ENCODE data around the gene MCM7. TPM values are rescaled to one million over a fixed set of nuclear protein-coding genes. Genes with fewer than 3 reads are reported as not detected.

Gene MCM7
- total and polyA plus RNA-seq, 7 donors = 29.6 to 99.3 (median 34.2) TPM

GRCh38 chr7:100088095-100088620 is 13.0 kb downstream of the MCM7 start:
- TF ChIP-seq POLR2AphosphoS5 (IDR thresholded peaks at IDR 0.05) (no peak), POLR2A (IDR thresholded peaks at IDR 0.05) (no peak), CTCF (IDR thresholded peaks at IDR 0.05) (no peak), EP300 (IDR thresholded peaks at IDR 0.05) (no peak)
- peak overlapping the region; percentile 86 to 94 (median 88) for H3K27ac ChIP-seq
- WGBS, 2 donors = 70 to 80% methylated on average over 11 of the region's 11 CpGs
- H3K4me3 ChIP-seq = peak overlapping the region; percentile 54 to 91 (median 71)
- H3K4me1 ChIP-seq = peaks cover 0 to 51% (median 44%) of the 10 kb centered on the region in 4 donors
- H3K36me3 ChIP-seq = peaks cover 23 to 33% (median 27%) of the 10 kb centered on the region in 4 donors
- no peaks in the 10 kb centered on the region for H3K9me3 ChIP-seq
- no peak for DNase-seq
- intact Hi-C loops (cut with DNase I) = loop anchor here (1.0 to 10.0 kb wide), 3 partner anchors 12 to 173 kb away; partner anchors contain the start of genes MBLAC1 and TRIM4
- H3K27me3 ChIP-seq = no peaks in the 10 kb centered on the region

DNA sequence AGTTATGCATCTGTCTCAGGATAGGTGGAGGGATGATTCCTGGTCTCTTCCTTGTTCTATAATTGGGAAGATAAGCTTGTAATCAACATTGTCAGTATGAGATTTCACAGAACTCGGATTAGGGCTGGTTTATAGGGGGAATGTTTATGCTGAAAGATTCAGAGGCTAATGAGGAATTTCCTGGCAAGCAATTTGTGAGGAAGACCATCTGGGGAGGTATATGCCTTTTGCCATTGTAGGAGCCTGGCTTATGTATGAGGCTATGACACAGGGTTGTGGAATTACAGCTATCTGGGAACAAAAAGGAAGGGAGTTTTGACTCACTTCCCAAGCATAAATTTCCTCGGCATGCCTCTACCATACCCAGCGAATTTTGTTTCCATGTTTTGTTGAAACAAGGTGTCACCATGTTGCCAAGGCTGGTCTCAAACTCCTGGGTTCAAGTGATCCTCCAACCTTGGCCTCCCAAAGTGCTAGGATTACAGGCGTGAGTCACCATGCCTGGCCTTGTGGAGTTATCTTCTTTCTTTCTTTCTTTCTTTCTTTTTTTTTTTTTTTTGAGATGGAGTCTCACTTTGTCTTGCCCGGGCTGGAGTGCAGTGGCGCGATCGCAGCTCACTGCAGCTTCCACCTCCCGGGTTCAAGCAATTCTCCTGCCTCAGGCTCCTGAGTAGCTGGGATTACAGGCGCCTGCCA is 14.0 kb downstream of the MCM7 start:
- no peaks in the 10 kb centered on the region for H3K9me3 ChIP-seq
- 79 to 87% methylated on average over 10 of the region's 10 CpGs for WGBS, 2 donors
- DNase-seq = no peak
- no peaks in the 10 kb centered on the region for H3K27me3 ChIP-seq
- TF ChIP-seq EP300 (IDR thresholded peaks at IDR 0.05) (peak; percentile 73 to 94 (median 90)), CTCF (IDR thresholded peaks at IDR 0.05) (no peak), POLR2AphosphoS5 (IDR thresholded peaks at IDR 0.05) (peak; percentile 89 to 99 (median 98)), POLR2A (IDR thresholded peaks at IDR 0.05) (no peak)
- intact Hi-C loops (cut with DNase I) = loop anchor here (10.0 kb wide), 1 partner anchor 172 kb away; the partner anchor contains the start of gene TRIM4
- H3K4me1 ChIP-seq = peaks cover 0 to 54% (median 50%) of the 10 kb centered on the region in 4 donors
- peaks cover 14 to 24% (median 19%) of the 10 kb centered on the region in 4 donors for H3K36me3 ChIP-seq
- peak overlapping the region; percentile 86 to 94 (median 88) for H3K27ac ChIP-seq
- H3K4me3 ChIP-seq = no peak overlapping the region

DNA sequence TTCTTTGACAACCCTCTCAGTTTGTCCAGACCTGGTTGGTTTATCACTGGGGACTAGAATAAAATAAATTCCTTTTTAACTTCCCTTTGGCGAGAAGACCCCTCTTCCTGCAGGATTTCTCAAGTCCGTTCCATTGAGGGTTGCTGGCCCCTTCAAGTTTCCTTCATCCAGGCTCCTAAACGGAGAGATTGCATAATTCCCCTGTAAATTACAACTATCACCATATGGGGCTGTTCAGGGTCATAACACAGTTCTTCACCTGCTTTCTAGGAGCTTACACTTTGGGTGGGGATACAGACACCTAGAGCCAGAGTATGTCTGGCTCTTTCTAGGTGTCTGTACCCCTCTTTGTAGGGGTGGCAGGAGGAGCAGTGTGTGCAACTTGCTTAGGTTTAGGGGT is 15.7 kb downstream of the MCM7 start:
- WGBS, 2 donors = 62 to 68% methylated on average over 3 of the region's 3 CpGs
- H3K27ac ChIP-seq = peak overlapping the region in 3 of 4 donors; percentile 87 to 94 (median 89)
- peaks cover 0 to 7% (median 3%) of the 10 kb centered on the region in 4 donors for H3K36me3 ChIP-seq
- intact Hi-C loops (cut with DNase I) = loop anchor here (10.0 kb wide), 1 partner anchor 171 kb away; the partner anchor contains the start of gene TRIM4
- H3K4me1 ChIP-seq = peaks cover 0 to 62% (median 59%) of the 10 kb centered on the region in 4 donors
- DNase-seq = no peak
- no peaks in the 10 kb centered on the region for H3K27me3 ChIP-seq
- TF ChIP-seq CTCF (IDR thresholded peaks at IDR 0.05) (no peak), POLR2A (IDR thresholded peaks at IDR 0.05) (no peak), POLR2AphosphoS5 (IDR thresholded peaks at IDR 0.05) (no peak), EP300 (IDR thresholded peaks at IDR 0.05) (no peak)
- no peak overlapping the region for H3K4me3 ChIP-seq
- H3K9me3 ChIP-seq = no peaks in the 10 kb centered on the region

DNA sequence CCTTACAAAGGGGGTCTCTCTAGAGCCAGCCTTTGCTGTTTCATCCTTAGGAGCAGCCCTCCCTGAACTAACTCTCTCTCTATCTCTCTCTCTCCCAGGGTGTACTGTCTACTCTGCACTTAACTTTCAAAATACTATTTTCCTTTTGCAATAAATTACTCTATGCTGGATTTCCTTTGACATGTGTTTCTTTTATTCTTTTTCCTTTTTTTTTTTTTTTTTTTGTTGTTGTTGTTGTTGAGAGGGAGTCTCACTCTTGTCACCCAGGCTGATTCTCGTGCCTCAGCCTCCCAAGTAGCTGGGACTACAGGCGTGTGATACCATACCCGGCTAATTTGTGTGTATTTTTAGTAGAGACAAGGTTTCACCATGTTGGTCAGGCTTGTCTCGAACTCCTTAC is 18.2 kb downstream of the MCM7 start:
- Histone ChIP-seq H3K36me3 (peaks cover 0 to 17% (median 4%) of the 10 kb centered on the region in 4 donors), H3K4me3 (no peak overlapping the region), H3K9me3 (no peaks in the 10 kb centered on the region), H3K4me1 (peaks cover 0 to 66% (median 58%) of the 10 kb centered on the region in 4 donors), H3K27me3 (no peaks in the 10 kb centered on the region), H3K27ac (peak overlapping the region; percentile 88 to 89 (median 89))
- no peak for TF ChIP-seq CTCF (IDR thresholded peaks at IDR 0.05)
- no peak for TF ChIP-seq POLR2AphosphoS5 (IDR thresholded peaks at IDR 0.05)
- no peak for TF ChIP-seq POLR2A (IDR thresholded peaks at IDR 0.05)
- no peak for TF ChIP-seq EP300 (IDR thresholded peaks at IDR 0.05)
- 64 to 70% methylated on average over 4 of the region's 4 CpGs for WGBS, 2 donors
- intact Hi-C loops (cut with DNase I) = loop anchor here (10.0 kb wide), 1 partner anchor 168 kb away; the partner anchor contains the start of gene TRIM4
- no peak for DNase-seq

Measured in sigmoid colon (tissue), 7 donors.